Activated CD4-positive, alpha-beta T cell treated with anti-CD3 and anti-CD28 coated beads, Interleukin-2, Interleukin-6, amounts not matched to agents 100 ng/mL and 50 ng/mL, durations not matched to agents 16 hours and 8 hours (primary cell): ENCODE measurements around the gene RPGRIP1.
"Not testable (repeated sequence)": the region's sequence is repeated elsewhere in the genome, so short reads cannot be mapped to it uniquely, and the experiment has no call there.

Experiments
- DNase-seq: peaks from one replicate; pipeline ENCODE4 v3.0.0-alpha.2; 2020

Gene RPGRIP1

DNA sequence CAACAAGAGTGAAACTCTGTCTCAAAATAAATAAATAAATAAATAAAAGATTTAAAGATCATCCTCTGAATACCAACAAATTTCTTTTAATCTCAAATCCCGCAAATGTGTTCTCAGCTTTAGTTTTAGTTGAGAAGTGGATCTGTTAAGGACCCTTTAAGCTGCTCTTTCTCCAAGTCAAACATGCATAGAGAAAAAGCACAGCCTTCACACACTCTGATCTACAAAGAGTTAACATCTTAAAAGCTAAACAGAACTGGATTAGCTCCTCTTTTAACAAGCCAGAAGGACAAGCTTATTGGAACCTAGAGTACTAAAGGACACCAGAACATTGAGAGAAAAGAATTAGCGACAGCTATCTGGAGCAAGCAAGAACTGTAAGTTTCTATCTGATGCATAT is at the start of gene RPGRIP1:
Gene RPGRIP1, plus strand, starts transcription at position 301 of the 400 bp plus-strand sequence. CDS start 7,894 bp downstream, outside the sequence.
- no peak for DNase-seq

DNA sequence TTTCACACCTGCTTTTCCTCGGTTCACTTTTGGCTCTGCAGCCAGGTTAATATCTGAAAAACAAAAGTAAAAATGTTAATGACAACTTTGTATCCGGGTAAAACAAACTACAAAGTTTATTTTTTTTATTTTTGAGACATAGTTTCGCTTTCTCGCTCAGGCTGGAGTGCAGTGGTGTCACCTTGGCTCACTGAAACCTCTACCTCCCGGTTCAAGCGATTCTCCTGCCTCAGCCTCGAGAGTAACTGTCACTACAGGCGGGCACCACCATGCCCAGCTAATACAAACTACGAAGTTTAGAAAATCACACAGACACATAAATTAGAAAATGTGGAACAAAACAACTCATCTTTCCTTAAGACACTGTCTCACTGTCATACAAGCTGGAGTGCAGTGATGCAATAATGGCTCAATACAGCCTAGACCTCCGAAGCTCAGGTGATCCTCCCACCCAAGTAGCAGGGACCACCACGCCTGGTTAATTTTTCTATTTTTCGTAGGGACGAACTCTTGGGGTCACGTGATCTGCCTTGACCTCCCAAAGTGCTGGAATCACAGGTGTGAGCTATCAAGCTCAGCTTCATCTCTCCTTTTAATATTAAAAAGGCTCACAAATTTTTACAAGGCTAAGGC is 48.7 kb upstream of the RPGRIP1 start:
- DNase-seq = peak; percentile 26

DNA sequence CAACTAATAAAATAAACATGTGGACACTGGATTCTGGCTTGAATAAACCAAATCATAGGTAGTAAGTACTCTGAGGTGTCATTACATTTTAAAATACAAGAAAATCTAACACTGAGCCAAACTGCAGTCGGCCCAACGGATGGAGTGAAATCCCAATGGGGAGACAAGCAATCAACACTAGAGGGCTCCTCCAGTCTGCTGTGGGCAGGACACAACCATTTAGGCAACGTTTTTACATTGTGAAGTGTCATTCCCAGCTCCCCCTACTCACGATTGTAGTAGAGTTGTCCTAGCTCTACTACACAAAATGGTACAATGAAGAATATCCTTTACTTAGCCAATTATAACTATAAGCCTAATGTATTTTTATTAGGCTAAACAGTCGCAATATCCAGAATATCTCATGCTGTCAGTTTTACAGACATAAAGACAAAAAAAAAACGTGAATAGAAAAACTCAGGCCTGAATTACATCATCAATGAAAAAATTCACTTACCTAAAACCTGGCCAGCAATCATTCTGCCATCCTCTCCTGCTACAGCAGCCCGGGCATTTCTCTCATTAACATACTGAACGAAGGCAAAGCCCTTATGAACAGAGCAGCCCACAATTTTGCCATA is 46.3 kb upstream of the RPGRIP1 start:
- peak; percentile 23 for DNase-seq

DNA sequence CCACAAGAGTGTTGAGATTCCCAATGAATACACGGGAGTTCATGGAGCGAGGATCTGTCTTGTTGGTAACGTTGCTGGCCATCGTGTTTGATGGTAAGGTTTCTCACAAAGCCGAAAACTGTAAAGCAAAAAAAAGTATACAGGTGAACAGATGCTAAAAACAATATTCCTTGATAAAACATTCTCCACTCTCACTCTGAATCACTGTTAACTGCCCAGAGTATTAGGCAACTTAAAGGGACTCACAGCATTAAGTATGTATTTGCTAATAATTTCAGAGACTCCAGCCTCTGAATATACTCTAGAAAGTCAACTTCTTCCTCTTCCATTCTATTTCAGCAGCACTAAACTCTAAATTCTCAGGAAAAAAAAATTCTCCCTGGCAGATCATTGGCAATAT is 45.8 kb upstream of the RPGRIP1 start:
- DNase-seq = no peak

DNA sequence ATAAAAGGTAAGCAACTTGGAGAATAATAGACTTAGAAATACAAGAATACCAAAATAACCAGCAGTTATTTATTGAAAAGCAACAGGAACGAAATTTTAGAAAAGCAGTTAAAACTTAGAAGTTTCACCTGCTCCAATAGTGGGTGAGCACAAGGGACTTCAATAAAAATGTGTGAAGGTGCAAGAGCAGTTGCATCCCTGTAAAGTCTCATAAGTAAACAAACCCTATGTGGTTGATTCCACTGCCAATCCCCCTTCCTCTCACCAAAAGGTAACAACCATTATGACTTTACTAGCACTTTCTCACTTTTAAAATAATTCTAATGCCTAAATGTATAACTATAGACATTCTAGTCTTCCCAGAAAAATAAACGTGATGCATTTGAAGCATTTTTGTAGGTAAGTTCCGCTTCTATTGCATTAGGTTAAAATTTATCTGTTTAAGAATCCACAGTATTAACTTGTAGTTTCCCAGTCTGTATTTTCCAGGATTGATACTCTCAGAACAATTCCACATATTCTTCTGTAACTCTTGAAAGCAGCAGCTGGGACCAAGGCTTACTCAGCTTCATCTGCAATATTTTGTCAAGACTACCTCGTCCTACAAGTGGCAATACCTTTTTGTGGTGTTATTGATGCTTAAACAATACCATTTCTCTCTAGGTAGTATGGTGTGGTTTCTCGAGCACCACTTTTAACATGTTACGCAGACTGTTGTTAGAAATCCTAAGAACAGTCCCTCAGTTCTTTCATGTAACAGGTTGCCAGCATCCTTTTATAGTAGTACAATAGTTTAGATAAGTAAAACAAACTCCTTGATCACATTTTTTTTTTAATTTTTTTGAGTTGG is 42.7 kb upstream of the RPGRIP1 start:
- no peak for DNase-seq

DNA sequence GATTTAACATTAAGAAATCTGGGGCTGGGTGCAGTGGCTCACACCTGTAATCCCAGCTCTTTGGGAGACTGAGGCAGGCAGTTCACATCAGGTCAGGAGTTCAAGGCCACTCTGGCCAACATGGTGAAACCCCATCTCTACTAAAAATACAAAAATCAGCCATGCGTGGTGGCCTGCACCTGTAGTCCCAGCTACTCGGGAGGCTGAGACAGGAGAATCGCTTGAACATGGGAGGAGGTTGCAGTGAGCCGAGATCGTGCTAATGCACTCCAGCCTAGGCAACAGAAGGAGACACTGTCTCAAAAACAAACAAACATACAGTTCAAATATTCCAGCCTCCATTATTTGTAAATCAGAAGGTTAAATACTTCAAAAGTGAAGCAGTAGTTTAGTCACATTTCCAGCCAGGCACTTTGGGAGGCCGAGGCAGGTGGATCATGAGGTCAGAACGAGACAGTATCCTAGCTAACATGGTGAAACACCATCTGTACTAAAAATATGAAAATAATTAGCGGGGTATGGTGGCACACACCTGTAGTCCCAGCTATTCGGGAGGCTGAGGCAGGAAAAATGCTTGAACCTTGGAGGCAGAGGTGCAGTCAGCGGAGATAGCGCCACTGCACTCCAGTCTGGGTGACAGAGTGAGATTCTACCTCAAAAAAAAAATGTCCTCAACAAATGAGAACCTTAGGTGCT is 40.9 kb upstream of the RPGRIP1 start:
- no peak for DNase-seq

DNA sequence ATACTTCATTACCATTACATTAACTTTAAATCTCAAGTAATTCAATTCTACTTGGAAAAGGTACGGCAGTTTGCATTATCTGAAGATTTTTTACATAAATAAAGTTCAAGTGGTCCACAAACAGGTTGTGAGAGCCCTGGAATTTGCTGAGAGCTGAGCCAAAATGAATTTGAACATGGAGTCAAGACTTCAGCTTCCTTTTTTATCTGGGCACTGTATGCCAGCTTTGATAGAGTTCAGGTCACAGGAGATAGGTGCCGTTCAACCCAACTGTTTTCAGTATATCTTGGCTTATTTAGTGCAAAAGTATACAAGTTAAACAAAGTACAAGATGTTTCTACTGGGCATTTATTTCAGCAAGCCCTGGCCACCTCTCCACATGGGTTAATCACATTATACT is 39.5 kb upstream of the RPGRIP1 start:
- no peak for DNase-seq

DNA sequence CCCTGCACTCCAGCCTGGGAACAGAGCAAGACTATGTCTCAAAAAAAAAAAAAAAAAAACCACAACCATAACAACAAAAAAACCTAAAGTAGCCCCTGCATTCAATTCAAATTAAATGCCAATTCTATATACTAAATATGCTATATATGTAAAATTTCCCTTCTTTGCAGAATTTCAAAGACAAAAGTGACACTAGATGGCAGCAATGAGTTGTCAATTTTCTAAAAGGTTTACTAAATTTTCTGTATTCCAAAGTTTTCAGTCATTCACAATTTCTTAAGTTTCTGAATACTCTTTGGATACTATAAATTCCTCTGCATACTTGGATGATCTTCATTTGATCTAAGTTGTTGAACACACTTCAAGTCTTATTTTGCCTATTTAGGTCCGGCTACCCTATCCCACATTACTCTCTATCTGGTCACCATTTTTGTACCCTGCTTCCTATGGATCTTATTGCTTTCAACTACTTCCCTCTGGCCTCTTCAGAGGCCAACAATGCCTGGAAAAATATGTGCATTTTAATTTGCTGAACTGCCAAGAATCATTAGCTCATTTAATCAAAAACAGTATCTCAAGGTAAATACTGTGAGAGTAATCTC is 38.6 kb upstream of the RPGRIP1 start:
- DNase-seq = no peak

DNA sequence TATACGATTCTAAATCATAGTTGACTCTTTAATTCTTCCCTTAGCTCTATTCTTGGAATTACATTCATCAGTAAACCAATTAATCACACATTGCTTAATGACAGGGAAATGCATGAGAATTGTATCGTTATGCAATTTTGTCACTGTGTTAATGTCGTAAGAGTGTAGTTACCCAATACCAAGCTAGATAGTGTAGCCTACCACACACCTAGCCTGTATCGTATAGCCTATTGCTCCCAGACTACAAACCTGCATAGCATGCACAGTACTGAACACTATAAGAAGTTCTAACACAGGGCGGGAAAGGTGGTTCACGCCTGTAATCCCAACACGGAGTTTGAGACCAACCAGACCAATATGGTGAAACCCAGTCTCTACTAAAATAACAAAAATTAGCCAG is 35.3 kb upstream of the RPGRIP1 start:
- no peak for DNase-seq

DNA sequence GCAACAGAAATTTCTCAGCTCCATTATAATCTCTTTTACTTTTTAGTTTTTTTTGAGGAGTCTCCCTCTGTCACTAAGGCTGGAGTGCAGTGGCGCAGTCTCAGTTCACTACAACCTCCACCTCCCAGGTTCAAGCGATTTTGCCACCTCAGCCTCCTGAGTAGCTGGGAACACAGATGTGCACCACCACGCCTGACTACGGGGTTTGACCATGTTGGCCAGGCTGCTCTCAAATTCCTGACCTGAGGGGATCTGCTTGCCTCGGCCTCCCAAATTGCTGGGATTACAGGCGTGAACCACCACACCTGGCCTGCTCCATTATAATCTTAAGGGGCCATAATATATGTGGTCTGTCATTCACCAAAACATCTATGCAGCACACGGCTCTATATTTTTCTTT is 34.1 kb upstream of the RPGRIP1 start:
- no peak for DNase-seq

DNA sequence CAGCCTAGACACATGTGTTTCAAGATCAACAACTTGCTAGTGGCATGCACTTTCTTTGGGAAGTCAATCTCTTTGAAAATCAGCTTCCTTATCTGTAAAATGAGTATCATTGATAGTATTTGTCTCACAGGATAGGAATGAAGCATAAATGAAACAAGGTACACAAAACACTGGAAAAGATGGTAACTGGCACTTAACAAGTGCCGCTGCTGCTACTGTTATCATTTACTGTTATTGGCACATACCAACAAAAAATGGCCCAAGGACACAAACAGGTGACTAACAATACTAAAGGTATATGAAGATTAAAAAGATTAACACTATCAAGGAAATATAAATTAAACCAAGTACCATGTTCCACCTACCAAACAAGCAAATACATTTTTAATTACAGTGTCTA is 31.5 kb upstream of the RPGRIP1 start:
- no peak for DNase-seq

DNA sequence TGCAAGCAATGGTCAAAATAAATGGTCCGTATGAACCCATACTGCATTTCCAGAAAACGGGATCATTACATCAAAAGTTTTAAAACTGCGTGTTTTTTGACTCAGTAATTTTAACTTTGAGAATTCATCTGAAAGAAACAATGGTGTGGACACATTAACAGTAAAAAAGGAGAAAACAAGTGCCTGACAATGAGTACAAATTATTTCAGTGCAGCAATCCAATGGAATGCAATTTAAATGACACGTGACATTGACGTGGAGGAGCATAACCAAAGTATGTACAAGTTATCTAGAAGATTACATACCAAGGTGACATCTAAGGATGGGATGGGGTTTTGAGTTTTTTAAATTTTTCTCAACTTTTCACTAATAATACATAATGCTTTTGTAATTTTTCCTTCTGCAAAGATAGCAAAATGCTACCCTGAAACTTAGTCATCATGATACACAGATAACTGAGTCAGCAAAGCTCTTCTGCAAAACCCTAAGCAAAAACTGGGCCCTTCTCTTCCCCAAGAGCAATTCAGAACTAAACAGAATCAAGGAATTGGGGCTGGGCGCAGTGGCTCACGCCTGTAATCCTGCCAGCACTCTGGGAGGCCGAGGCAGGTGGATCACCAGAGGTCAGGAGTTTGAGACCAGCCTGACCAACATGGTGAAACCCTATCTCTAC is 31.0 kb upstream of the RPGRIP1 start:
- no peak for DNase-seq

DNA sequence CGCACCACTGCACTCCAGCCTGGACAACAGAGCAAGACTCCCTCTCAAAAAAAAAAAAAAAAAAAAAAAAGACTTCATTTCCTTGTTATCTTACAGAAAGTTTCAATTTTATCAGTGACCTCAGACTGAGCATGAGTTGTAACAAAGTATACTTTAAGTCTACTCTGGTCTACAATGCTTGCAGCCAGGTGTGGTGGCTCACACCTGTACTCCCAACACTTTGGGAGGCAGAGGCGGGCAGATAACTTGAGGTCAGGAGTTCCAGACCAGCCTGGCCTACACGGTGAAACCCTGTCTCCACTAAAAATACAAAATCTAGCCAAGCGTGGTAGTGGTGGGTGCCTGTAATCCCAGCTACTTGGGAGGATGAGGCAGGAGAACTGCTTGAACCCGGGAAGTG is 28.7 kb upstream of the RPGRIP1 start:
- no peak for DNase-seq

DNA sequence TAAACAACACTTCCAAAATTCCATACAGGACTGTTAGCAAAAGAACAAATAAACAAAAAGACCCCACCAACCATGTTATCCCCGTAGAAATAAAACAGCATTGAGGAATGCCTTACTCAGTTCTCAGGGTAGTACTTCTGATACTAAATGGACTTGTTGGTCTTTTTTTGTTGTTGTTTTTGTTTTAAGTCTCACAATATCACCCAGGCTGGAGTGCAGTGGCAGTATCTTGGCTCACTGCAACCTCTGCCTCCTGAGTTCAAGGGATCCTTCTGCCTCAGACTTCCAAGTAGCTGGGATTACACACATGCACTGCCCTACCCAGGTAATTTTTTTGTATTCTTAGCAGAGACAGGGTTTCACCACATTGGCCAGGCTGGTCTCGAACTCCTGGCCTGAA is 27.7 kb upstream of the RPGRIP1 start:
- no peak for DNase-seq

DNA sequence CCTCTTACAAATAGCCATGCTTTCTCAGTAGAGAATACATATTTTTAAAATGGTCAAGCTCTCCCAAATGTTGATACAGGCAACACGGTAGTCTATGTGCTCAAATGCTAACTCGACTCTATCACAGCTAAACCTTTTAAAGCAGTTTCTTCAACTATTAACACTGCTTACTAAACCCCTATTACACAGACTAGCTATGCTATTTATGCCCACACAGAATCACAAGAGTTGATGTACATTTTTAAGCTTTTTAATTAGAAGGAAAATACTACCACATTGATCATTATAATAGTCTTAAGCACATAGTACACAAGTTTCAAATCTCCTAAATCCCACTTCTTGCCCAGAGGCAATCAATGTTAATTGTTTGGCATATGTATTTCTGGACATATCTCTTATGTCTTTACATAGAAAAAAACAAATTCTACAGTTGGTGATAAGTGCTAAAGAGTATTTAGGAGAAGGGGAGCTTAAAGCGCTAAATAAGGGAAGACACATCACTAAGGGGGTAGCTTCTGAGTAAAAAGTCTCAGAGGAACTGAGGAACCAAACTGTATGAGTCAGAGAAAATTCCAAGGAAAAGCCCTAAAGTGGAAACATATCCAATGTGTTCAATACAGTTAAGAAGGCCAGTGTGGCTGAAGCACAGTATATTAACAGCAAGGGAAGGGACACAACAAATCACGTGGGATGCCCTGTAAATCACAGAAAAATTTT is 24.3 kb upstream of the RPGRIP1 start:
- DNase-seq = no peak

DNA sequence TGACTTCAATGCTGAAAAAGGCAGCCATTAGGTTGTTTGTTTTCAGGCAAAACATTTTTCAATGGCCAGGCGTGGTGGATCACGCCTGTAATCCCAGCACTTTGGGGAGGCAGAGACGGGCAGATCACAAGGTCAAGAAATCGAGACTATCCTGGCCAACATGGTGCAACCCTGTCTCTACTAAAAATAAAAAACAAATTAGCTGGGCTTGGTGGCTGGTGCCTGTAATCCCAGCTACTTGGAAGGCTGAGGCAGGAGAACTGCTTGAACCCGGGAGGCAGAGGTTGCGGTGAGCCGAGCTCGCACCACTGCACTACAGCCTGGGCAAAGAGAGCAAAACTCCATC is 23.8 kb upstream of the RPGRIP1 start:
- DNase-seq = not testable (repeated sequence)

DNA sequence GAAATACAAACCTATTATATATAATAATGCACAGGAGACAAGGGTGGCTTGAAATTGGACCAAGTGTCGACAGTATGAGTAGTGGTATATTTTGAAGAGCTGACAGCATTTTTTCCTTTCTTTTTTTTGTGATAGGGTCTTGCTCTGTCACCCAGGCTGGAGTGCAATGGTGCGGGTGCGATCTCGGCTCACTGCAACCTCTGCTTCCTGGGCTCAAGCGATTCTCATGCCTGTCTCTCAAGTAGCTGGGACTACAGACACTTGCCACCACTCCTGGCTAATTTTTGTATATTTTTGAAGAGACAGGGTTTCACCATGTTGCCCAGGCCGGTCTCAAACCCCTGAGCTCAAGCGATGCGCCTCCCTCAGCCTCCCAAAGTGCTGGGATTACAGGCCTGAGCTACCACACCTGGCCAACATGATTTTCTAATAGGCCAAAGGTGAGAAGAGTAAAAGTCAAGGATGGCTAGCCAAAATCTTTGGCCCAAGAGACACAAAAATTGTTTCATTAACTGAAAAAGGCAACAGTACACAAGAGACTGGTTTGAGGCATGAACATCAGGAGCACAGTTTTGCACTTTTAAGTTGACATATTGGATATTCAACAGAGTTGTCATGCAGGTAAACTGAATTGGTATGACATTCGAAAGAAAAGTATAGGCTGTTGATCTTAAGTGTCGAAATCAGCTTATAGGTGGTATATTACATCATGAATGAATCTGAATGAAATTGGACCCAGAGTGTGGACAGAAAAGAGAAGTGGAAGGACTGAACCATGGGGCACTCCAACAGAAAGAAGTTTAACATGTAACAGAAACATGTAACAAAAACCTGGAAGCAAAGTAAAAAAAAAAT is 23.1 kb upstream of the RPGRIP1 start:
- no peak for DNase-seq

DNA sequence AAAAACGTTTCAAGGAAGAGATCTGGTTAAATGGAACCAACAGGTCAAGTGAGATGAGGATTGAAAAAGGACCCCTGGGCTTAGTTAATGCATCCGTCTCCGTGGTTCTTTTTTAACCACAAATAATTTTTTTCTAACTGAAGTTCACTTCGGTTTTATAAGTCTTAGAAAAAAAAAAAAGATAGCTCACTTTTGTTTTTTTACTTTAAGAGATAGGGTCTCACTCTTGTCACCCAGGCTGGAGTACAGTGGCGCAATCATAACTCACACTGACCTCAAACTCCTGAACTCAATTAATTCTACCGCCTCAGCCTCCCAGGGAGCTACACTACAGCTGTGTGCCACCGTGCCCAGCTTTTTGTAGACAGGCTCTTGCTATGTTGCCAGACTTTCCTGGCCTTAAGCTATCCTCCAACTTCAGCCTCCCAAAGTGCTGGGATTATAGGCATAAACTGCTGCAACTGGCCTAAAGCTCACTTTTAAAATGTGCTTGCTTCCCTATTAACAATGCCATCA is 22.4 kb upstream of the RPGRIP1 start:
- no peak for DNase-seq

DNA sequence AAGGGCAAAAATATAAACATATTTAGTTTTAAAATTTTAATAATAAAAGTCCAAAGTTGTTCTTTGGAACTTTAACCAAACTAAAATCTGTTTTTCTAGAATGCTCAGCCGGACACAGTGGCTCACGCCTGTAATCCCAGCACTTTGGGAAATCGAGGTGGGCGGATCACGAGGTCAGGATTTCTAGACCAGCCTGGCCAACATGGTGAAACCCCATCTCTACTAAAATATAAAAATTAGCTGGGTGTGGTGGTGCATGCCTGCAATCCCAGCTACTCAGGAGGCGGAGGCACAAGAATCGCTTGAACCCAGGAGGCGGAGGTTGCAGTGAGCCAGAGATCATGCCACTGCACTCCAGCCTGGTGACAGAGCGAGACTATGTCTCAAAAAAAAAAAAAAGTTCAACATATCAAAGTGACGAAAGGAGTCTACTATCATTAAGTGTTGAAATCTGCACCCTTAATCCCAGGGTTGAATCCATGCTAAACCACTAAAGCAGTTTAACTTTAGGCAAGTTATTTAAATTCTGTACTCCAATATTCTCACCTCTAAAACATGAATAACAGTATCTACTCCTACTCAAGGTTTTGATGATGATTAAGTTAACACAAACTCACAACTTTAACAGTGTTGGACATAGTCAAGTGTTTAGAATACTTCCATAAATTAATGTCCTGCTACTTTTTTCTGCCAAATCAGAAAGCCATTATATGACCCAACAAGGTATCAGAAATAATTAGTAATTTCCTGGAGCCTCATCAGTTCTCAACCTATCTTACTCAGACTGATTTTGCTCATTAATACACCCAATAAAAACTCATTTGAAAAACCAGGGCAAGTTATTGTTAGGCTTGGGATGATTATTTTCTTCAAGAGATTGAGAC is 21.6 kb upstream of the RPGRIP1 start:
- no peak for DNase-seq
